Mononuclear cell (primary cell): Measurements from ENCODE around the gene SFMBT2. TPM values are rescaled to one million over a fixed set of nuclear protein-coding genes. Genes with fewer than 3 reads are reported as not detected.

Source experiments
- H3K27me3 ChIP-seq: 2 replicates; pipeline ENCODE4 v1.6.0; 2011; ENCODE audit warnings: low read length, control low read depth; ENCODE audit not compliant: insufficient read depth
- H3K4me1 ChIP-seq: 2 replicates; pipeline ENCODE4 v1.5.1; 2011; ENCODE audit warnings: mild to moderate bottlenecking, low read length, control low read depth; ENCODE audit not compliant: insufficient read depth
- H3K4me3 ChIP-seq: 2 replicates; pipeline ENCODE4 v1.5.1; 2011; ENCODE audit warnings: mild to moderate bottlenecking, low read length, moderate library complexity
- H3K9me3 ChIP-seq: 2 replicates; pipeline ENCODE4 v1.5.1; 2011; ENCODE audit warnings: low read depth, mild to moderate bottlenecking, control low read depth, low read length
- total RNA-seq: library from RNA; depleted of rRNA; stranded (reverse); fragments of >200 nt; gene quantifications from one replicate; pipeline ENCODE4 v1.2.3, GENCODE V29; 2012

Gene SFMBT2
- total RNA-seq, 1 donor: 22.8 TPM

DNA sequence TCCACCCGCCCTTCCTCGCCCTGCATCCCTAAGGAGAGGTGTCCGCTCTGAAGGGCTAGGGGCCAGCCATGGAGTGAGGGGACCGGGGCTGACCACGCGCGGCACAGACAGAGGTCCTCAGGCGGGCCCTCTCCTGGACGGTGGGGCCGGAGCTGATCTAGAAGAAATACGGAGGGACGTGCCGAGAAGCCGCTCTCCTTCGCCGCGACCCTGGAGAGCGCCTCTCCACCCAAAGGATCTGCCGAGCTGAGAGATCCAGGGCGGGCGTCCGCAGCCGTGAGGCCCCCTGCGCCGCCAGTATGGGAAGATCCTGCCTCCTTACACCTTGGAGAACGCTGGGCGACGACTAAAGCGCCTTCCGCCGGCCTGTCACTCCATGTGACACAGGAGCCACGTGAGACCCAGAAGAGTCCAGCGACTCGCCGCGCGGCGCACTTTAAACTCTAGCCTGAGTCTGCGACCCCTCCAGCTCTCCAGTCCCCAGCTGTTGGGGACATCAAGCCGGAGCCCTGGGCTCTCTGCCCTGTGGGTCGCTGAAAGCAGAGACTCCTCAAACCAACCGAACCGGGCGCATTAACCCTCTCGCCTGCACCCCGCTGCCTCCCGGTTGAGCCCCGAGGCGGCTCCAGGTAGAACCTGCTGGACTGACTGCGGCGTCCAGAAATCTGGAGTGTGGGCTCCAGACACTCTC is 1.5 kb upstream of the SFMBT2 start:
- peaks cover 24% of the 10 kb centered on the region for H3K27me3 ChIP-seq
- peak overlapping the region; percentile 30 for H3K4me3 ChIP-seq
- H3K4me1 ChIP-seq: peaks cover 43% of the 10 kb centered on the region
- no peaks in the 10 kb centered on the region for H3K9me3 ChIP-seq

DNA sequence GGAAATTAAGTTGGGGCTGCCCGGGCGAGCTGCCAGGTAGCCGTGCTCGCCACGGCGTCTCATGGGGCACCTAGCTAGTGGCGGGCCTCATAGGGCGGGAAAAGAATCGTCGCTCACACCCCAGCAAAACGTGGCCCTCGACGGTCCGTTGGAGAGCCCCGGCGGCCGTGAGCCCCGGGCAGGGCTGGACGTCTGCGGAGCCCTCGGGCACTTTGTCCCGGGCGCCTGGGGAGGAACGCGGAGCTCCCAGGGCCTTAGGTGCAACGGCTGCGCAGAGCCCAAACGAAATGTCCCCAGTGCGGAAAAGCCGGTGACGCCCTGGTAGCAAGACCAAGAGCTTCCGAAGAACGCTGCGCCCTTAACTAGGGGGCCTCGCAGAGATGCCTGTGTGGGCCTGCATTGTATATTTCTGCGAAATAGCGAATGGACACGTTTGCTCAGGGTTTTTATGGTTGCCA is 866 bp upstream of the SFMBT2 start:
- H3K27me3 ChIP-seq: peaks cover 24% of the 10 kb centered on the region
- no peaks in the 10 kb centered on the region for H3K9me3 ChIP-seq
- peaks cover 46% of the 10 kb centered on the region for H3K4me1 ChIP-seq
- H3K4me3 ChIP-seq: peak overlapping the region; percentile 74

DNA sequence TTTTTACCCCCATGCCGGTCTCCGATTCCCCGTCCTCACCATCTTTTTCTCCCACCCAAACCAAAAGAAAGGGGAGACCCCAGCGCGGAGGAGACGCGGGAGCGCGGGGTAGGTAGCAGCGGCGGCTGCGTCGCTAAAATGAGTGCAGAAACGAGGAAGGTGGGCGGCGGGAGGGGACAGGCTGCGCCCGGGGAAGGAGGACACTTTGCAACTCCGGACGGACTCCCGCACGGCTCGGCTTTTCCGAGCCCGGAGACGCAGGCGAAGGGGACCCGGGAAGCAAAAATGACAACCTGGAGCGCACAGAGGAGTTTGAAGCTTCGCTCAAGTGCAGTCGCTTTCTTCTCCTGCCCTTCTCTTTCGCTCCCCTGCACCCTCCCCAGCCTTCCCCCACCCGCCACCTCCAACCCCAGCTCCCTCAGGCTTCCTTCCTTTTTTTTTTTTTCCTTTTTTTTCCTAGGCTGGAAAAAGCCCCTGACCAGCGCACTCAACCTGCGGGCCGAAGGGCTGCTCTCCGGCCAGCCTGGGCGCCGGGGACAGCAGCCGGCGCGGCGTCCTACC is 453 bp downstream of the SFMBT2 start:
- peak overlapping the region; percentile 74 for H3K4me3 ChIP-seq
- H3K4me1 ChIP-seq: peaks cover 49% of the 10 kb centered on the region

DNA sequence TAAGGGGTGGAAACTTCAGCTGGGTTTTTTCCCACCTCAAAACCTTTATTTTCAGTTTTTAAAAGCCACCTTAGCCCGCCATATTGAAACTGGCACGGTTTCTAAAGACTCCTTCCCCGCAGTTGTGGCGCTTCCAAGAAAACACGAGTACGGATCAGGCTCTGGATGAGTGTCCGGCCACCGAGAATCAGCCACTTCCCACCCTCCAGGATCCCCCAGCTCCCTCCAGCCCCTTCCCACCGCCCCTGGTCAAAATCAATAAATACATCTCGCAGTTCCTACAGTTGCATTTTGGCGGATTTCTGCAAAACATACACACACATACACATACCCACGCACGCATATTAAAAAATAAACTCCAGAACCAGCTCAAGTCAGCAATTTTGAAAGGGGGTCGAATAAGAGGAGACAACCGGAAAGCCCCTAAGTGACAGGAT is 1.1 kb downstream of the SFMBT2 start:
- Histone ChIP-seq H3K27me3 (peaks cover 24% of the 10 kb centered on the region), H3K9me3 (no peaks in the 10 kb centered on the region), H3K4me1 (peaks cover 49% of the 10 kb centered on the region), H3K4me3 (peak overlapping the region; percentile 74)

More for the DNA sequence above, 453 bp downstream of the SFMBT2 start:
- Histone ChIP-seq H3K27me3 (peaks cover 24% of the 10 kb centered on the region), H3K9me3 (no peaks in the 10 kb centered on the region)

DNA sequence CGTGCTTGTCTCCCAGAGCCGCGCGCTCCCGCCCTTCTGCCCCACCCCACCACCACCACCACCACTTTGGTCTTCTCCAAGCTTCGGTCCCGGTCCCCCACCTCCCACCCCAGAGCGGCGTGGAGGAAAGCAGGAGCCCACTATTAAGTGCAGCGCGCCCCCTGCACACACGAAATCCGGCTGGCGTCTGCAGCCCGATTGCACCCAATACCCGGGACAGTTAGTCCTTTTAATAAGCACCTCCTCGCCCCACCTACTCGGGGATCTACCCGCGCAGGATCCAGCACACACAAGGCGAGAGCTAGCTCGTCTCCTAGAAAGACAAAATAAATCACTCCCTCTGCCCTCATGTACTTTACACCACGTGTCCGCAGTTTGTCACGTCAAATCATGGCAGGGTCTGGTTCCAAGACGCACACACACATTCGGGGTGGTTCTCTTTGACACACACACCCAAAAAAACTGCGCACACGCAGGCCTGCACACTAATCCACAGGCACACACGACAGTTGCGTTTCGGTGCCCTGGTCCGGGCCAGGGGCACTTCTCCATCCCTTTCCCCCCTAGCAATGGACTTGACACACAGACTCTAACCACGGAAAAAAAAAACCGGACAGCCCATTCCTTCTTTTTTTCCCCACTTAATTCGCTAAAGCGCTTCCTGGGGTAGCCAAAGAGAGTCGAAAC is 1.6 kb downstream of the SFMBT2 start:
- Histone ChIP-seq H3K4me1 (peaks cover 49% of the 10 kb centered on the region), H3K4me3 (peak overlapping the region; percentile 74), H3K27me3 (peaks cover 24% of the 10 kb centered on the region), H3K9me3 (no peaks in the 10 kb centered on the region)

DNA sequence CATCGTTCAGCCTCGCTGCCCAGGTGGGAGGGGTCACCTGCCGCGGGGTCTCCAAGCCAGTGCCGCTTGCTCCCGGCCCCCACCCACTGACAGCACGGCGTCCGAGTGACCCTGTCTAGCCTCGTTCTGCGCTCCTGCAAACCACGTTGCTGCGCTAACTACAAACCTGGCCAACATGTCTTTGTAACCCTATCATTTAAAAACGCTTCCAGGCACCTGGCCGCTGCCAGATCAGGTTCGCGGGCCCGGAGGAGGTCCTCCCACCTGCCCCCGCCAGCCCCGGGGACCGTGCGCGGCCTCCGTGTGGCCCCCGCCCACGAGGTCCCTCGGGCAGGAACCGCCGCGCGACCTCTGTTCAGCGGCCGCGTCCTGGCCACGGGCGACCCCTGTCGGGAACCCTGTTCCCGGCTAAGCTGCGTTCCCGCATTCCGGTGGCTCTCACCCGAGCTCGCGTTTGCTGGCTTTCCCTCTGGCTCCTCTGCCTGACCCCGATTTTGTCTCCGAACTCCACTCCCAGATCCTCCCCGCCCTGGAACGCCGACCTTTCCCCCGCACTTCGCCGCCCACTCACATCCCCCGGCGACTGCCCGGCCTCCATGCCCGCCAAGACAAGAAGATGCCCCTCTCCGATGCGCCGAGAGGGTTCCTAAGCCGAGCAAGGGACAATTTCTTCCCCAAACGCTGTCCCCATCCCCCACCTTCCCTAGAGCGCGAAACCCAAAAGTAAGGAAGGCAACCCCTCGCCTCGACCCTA is 2.4 kb downstream of the SFMBT2 start:
- Histone ChIP-seq H3K4me1 (peaks cover 49% of the 10 kb centered on the region), H3K27me3 (peaks cover 18% of the 10 kb centered on the region), H3K9me3 (no peaks in the 10 kb centered on the region), H3K4me3 (peak overlapping the region; percentile 74)

DNA sequence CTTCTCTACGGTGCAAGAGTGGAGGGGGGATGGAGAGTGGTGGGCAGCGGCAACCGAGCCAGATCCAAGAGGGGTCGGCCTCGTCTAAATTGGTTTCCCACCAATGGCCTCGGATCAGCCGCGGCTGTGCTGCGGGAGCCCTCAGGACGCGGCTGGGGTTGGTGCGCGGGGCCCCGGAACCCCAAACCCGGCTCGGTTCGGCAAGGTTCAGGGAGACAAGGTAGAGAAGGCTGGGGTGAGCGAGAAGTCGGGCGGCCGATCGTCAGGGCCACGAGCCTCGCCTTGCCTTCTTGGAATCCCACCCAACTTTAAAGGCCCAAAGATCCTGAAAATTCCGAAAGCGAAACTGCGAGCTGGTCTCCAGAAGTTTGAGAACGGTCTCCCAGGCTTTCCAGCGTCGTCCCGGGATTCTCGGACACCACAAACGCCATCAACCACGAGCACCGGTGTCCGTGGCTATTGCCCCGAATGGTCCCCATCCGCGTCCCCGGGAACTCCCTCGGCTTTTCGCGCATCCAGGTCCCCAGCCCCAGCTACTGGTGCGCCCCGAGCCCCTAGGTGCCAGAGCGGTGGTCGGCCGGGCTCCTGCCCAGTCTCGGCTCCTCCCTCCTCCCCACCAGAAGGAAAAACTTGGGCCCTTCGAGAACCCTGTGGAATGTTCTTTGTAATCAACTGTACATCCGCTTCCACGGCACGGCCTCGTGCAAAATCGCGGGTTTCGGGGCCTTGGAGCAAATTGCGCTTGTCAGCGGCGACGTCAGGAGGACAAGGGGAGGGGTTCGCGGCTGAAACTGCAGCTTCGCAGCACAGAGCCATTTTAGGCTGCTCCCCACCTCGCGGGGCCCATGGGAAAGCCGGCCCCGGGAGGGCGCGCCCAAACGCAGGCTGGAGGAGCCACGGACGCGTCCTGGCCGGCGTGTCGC is 3.2 kb downstream of the SFMBT2 start:
- Histone ChIP-seq H3K4me3 (peak overlapping the region; percentile 74), H3K4me1 (peaks cover 45% of the 10 kb centered on the region), H3K9me3 (no peaks in the 10 kb centered on the region), H3K27me3 (peaks cover 12% of the 10 kb centered on the region)

DNA sequence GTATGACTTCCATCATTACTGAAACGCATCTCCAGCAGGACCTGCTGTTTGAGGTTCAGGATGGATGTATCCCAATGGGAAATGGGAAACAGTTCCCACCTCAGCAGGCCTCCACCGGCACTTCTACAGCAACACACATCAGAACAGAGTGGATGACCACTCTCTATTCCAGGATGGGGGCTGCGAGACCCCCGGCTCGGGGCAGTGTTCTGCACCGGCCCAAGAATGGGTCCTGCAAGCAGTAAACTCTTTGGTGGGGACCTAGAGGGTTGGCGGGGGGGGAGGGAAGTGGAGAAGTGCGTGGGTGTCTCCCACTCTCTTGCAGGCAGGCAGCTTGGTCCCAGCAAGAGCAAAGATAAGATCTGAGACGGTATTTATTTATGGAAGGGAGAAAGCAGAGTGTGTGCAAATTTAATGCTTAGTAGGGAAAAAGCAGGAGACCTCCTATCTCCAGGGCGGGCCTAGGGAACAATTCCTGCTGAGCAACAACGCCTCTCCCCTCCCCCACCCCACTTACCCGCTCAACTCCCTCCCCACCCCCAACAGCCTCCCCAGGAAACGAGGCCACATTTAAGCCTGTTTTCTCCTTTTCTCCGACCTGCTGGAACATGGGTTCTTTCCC is 4.0 kb downstream of the SFMBT2 start:
- Histone ChIP-seq H3K9me3 (no peaks in the 10 kb centered on the region), H3K4me3 (peak overlapping the region; percentile 74), H3K27me3 (peaks cover 3% of the 10 kb centered on the region), H3K4me1 (peaks cover 37% of the 10 kb centered on the region)

DNA sequence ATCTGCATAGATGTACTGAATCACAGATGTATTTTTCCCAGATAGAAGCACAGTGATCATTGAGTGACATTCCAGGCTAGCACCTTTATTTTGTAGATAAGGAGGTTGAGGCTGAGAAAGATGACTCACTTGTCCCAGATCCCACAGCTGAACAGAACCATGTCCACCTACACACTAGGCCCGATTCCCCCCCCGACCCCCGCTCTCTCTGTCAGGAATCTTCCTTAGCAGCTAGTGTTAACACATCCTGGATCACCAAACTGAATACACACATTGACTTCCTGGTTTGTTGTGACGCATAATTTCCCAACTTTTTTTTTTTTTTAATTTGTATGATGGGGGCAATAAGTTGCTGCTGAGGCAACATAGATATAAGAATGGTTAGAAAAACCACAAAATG is 5.2 kb downstream of the SFMBT2 start:
- H3K4me1 ChIP-seq: peaks cover 27% of the 10 kb centered on the region

DNA sequence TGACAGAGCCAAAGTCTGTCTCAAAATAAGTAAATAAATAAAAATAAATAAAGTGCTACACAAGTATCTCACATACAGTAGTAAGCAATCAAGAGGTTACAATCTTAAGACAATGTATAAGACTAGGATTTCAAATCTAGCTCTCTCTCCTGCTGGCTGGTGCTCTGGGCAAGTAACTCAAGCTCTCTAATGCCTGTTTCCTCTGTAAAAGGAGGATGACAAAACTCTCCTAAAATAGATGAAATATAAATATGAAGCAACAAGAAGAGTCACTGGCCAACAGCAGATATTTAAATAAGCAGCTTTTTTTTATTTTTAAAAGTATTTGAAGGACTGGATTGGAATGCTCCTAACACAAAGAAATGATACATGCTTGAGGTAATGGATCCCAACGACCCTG is 7.2 kb downstream of the SFMBT2 start:
- Histone ChIP-seq H3K4me1 (peaks cover 23% of the 10 kb centered on the region), H3K4me3 (no peak overlapping the region), H3K27me3 (no peaks in the 10 kb centered on the region), H3K9me3 (no peaks in the 10 kb centered on the region)

More for the DNA sequence above, 5.2 kb downstream of the SFMBT2 start:
- Histone ChIP-seq H3K9me3 (no peaks in the 10 kb centered on the region), H3K4me3 (no peak overlapping the region), H3K27me3 (no peaks in the 10 kb centered on the region)

DNA sequence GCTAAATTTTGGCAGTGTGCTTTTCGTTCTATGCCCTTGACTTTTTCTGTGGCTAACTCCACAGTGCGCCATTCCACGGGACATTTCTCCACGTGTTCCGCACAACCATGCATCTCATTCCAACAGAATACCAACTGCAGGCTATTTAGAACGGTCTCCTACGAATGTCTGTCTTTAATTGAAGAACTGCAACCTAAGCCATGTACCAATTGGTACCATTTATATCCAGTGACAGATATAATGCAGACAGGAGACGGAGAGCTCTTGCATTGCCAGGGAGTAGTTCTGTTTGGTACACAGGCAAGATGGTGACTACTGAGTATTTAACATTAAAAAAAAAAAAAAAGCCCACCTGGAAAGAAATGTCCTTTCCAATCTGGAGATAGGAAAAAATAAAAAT is 9.1 kb downstream of the SFMBT2 start:
- H3K27me3 ChIP-seq: no peaks in the 10 kb centered on the region
- no peak overlapping the region for H3K4me3 ChIP-seq
- H3K9me3 ChIP-seq: no peaks in the 10 kb centered on the region
- H3K4me1 ChIP-seq: peaks cover 8% of the 10 kb centered on the region

DNA sequence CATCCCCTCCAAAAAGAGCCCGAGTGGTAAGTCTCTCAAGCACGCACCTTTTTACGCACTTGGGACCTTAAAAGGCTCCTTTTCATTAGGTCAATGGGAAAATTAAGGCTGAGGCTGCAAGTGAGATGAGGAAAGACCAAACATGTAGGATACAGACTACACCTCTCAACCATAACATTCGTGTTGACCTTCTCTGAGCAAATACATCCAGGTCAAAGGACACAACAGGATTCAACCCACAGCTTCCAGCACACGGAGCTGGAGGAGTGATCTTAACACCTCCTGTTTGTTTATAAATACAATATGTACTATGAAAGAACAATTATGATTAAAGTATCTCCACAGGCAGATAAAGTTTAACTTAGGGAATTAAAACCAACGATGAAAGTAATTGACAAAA is 9.7 kb downstream of the SFMBT2 start:
- Histone ChIP-seq H3K9me3 (no peaks in the 10 kb centered on the region), H3K4me1 (peaks cover 8% of the 10 kb centered on the region), H3K27me3 (no peaks in the 10 kb centered on the region), H3K4me3 (no peak overlapping the region)

DNA sequence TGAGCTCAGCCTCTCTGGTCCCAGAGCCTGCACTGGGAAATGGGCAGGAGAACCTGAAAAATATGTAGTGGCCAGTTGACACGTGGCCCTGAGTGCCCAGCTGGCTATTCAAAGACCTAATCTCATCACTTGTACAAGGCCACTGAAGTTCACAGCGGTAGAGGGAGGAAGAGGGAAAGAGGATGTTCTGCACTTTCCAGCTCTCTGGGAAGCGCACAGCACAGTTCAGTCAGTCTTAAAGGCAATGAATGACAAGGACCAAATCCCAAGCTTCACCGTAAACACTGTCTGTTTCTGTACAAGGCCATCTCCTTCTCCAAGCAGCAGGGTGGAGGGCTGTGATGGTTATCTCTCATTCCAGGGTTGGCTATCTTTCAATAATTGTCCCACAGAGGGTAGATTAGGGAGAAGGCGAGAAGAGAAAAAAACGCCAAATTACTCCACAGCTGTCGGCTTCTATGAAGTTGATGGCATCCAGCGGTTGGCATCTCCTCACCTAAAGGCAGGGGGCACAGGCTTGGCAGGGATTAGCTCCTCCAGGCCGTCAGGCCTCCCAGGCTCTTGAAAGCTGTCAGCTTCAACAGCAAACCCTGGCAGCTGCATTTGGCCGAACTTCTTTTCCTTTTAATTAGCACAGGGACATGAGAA is 10.6 kb downstream of the SFMBT2 start:
- peaks cover 5% of the 10 kb centered on the region for H3K4me1 ChIP-seq
- no peak overlapping the region for H3K4me3 ChIP-seq
- H3K27me3 ChIP-seq: no peaks in the 10 kb centered on the region
- H3K9me3 ChIP-seq: no peaks in the 10 kb centered on the region
